ENCODE data around the gene ZMAT5.

DNA sequence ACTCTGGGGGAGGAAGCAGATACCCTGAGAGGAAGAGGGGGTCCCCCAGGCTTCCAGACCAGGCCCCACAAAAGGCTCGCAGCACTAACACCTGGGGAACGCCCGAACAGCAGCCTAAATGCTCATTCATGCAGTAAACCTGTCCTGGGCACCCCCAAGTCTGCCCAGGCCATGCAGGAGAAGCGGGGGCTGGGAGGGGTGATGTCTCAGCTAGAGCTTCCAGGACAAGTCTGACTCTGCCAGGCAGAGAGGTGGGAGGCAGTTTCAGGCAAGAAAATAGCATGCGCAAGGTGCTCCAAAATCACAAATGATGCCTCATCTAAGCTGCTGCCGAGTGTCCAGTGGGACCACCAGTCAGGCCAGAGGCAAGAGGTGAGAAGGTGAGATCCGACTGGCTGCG lies 32.4 kb downstream of the ZMAT5 start:
- TF ChIP-seq POLR2AphosphoS5 (IDR thresholded peaks at IDR 0.05; ENCODE audit: low read depth, low read length) (no peak), POLR2A (IDR thresholded peaks at IDR 0.05; ENCODE audit: low read depth, low read length) (no peak), SPI1 (IDR thresholded peaks at IDR 0.05; ENCODE audit: low read depth, low read length) (no peak), TAF1 (IDR thresholded peaks at IDR 0.05; ENCODE audit: low read depth, low read length) (no peak), PAX5 (IDR thresholded peaks at IDR 0.05; ENCODE audit: insufficient read depth, low read length, severe bottlenecking) (no peak), POU2F2 (IDR thresholded peaks at IDR 0.05; ENCODE audit: low read depth, low read length) (no peak)
